CD4-positive, alpha-beta T cell treated with Interleukin-4 for 1 hour (primary cell): ENCODE data around the gene TRAF2.
"Not testable (repeated sequence)": the region's sequence is repeated elsewhere in the genome, so short reads cannot be mapped to it uniquely, and the experiment has no call there.

Experiments
- DNase-seq, 2 donors: peaks; one replicate each; pipeline ENCODE4 v3.0.0-alpha.2; 2020 to 2022

The TRAF2 gene, protein sequence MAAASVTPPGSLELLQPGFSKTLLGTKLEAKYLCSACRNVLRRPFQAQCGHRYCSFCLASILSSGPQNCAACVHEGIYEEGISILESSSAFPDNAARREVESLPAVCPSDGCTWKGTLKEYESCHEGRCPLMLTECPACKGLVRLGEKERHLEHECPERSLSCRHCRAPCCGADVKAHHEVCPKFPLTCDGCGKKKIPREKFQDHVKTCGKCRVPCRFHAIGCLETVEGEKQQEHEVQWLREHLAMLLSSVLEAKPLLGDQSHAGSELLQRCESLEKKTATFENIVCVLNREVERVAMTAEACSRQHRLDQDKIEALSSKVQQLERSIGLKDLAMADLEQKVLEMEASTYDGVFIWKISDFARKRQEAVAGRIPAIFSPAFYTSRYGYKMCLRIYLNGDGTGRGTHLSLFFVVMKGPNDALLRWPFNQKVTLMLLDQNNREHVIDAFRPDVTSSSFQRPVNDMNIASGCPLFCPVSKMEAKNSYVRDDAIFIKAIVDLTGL

DNA sequence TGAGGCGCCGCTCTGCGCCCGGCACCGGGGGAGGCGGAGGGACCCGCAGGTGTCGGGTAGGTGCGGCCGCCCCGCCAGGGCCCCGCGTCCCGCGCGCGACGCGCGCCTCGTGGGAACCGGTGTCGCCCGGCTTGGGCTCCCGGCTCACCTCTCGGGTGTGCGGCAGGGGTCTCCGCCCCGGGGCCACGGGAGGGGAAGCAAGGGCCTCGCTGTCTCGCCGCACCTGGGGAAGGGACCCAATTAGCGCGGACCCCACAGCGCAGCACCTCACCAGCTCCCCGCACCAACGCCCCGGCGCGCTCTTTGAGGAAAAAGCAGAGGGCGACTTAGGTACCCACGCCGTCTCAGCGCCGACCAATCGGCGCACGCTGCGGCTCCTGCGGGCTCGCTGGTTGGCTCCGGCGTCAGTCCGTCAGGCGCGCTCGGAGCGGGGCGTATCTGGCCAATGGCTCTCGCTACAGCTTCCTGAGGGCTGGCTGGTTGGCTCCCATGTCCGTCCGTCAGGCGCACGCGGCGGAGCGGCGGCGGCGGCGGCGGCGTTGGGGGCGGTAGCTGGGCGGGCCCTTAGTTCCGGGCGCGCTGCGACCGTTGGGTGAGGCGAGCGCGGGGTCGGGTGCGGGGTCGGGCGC, at the start of gene TRAF2:
Gene TRAF2 (plus strand): TSS at position 567 of the 629 bp plus-strand sequence. CDS start 12,225 bp downstream, outside the sequence.
- DNase-seq = peak; percentile 98

DNA sequence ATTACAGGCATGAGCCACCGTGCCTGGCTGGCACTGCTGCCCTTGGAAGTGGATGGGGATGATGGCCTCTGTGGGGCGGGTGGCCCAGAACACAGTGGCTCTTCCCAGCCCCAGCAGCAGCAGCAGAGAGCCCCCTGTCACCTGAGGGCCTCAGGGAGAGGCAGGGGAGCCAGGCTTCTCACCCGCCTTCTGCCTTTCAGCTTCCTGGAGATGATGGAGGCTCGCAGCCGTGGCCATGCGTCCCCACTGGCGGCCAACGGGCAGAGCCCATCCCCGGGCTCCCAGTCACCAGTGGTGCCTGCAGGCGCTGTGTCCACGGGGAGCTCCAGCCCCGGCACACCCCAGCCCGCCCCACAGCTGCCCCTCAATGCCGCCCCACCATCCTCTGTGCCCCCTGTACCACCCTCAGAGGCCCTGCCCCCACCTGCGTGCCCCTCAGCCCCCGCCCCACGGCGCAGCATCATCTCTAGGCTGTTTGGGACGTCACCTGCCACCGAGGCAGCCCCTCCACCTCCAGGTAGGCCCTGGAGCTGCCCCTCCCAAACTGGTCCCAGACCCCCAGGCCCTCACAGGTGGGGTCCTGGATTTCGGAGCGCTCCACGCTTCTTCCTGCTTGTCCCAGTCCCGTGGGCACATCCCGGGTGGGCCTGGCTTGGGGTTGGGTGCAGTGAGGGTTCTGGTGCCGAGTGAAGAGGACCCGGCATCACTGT, 49.0 kb upstream of the TRAF2 start:
- no peak for DNase-seq

DNA sequence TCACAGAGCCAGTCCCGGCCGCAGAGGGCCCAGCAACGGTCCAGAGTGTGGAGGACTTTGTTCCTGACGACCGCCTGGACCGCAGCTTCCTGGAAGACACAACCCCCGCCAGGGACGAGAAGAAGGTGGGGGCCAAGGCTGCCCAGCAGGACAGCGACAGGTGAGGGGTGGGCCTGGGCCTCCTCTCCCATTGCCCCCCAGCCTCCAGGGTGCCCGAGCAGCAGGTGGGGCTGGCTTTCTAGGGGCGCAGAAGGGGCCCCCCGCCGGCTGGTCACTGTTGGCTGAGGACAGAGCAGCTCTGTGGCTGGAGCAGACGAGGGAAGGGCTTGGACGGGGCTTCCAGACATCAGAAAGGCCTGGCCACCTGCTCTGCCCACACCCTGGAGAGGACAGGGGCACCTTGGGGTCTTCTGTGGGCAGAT, 48.4 kb upstream of the TRAF2 start:
- DNase-seq = not testable (repeated sequence)

DNA sequence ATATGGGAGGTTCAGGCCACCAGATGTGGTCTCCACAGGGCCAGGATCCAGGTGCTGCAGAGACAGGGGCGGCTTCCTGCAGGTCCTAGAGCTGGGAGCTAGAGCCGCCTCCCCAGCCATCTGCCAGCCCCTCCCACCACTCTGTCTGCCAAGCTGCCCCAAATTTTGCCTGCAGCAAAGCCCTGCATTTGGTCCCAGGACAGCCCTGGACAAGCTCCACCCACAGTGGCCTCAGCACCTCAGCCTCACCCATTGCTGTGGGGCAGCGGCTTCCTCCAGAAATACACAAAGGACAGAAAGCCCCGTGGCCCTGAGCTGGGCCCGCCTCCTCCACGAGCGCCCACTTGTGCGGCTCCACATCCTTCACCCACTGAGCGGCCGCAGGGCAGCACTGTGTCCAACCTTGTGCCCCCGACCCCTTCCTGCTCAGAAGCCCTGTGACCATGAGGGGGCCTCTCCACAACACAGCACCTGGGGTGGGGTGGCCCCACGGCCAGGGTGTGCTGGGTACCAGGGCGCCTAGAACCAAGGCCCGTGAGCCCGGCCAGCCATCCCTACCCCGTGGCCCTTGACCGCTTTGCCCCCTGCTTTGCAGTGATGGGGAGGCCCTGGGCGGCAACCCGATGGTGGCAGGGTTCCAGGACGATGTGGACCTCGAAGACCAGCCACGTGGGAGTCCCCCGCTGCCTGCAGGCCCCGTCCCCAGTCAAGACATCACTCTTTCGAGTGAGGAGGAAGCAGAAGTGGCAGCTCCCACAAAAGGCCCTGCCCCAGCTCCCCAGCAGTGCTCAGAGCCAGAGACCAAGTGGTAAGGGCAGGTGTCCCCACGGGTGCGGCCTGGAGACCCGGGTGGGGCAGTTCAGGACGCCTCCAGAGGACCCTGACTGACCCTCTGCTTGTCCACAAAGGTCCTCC, 47.7 kb upstream of the TRAF2 start:
- DNase-seq = no peak

DNA sequence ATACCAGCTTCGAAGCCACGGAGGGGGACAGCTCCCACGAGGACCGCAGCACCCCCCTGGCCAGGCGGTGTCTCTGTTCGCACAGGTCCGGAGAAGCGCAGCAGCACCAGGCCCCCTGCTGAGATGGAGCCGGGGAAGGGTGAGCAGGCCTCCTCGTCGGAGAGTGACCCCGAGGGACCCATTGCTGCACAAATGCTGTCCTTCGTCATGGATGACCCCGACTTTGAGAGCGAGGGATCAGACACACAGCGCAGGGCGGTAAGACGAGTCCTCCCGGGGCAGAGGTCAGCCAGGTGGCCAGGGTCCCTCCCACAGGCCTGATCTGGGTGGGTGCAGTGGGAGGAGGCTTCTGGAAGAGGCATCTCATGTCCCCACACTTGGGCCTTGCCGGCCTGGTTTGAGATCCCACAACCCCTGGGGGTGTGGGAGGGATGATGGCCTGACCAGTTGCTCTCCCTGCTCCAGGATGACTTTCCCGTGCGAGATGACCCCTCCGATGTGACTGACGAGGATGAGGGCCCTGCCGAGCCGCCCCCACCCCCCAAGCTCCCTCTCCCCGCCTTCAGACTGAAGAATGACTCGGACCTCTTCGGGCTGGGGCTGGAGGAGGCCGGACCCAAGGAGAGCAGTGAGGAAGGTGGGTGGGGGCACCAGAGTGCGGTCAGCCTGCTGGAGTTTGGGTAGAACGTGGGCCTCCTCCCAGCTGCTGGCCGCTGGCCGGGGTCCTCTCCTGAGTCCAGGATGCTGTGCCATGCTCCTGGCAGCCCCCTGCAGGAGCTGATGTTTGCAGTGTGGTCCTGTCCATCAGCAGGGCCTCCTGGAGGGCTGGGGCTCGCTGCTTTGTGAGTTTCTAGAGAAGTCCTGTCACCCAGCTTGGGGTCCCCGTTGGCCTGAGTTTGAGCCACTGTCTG, 46.8 kb upstream of the TRAF2 start:
- no peak for DNase-seq

DNA sequence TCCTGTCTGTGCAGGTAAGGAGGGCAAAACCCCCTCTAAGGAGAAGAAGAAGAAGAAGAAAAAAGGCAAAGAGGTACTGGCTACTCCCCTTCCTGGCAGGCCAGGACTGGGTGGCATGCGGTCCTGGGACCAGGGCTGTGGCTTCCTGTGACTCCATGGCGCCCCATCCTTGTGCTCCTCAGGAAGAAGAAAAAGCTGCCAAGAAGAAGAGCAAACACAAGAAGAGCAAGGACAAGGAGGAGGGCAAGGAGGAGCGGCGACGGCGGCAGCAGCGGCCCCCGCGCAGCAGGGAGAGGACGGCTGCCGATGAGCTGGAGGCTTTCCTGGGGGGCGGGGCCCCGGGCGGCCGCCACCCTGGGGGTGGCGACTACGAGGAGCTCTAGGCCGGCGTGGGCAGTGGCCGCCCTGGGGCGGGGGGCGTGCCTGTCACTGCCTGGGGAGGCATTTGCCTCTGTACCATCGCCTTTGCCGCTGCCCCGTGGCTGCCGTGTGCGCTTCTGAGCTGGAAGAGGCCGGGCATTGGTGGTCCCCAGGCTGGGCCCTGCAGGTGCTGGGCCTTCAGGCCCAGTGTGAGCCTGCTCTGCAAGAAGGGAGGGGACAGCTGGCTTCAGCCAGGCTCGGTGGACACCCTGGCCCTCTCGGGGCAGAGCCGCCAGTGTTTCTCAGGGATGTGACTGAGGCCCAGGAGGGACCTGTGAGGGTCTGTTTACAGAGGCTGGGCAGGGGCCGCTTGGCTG, 46.0 kb upstream of the TRAF2 start:
- DNase-seq = no peak

DNA sequence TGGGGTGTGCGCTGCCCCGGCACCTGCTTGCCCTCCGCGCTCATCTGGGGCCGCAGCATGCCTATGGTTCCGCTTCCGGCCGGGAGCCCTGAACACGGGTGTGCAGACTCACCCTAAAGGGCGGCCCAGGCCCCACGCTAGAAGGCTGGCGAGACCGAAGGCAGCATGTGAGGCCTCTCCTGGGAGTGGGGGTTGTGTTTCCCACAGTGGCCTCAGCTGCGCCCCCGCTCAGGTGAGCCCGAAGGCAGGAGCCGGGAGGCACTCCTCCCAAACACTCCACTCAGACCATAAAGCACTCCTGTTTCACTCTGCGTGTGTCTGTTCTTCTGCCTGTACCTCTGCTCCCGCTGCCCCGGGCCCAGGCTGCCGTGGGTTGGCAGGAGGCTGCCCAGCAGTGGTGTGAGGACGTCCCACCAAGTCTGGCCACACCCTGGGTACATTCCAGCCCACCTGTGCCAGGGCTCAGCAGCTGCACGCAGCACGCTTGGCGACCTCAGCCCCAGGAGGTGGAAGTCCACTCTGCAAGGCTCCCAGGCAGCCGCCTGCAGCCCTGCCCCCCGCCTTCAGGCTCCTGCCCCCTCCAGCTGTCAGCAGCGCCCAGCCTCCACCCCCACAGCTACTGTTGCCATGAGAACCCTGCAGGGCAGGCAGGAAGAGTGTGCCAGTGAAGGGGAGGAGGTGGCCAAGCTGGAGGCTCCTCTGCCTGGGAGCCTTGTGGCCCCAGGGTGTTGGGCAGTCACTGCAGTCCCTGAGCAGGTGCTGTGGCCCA, 45.3 kb upstream of the TRAF2 start:
- DNase-seq = no peak

DNA sequence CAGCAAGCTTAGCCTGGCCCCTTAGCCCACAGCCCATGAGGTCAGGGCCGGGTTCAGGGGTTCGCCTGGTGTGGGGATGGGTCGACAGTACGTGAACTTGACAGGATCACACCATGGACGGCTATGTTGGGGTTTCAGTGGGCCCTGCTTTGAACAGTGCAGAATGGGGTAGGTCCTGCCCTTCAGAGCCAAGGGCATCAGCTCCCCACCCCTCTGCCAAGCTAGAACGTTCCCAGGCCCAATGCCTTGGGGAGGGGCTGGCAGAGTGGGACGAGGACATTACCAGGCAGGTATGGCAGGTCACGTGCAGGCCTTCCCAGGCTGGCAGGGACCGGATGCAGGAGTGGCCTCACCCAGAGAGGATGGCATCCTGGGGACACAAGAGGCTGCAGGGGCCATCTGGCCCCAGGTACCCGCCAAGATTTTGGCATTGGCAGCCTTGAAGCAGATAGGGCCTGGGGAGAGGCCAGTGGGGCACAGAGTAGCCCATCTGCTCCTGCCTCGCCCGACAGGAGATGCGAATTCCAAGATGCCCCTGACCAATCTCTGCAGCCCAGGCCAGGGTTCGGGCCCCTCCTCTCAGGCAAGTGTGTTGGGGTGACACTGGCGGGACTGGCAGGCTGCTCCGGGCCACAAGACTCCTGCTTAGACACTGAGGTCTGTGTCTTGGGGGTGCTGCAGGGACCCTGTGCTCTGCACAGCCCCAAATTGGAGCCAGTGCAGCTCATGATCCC, 44.5 kb upstream of the TRAF2 start:
- not testable (repeated sequence) for DNase-seq

DNA sequence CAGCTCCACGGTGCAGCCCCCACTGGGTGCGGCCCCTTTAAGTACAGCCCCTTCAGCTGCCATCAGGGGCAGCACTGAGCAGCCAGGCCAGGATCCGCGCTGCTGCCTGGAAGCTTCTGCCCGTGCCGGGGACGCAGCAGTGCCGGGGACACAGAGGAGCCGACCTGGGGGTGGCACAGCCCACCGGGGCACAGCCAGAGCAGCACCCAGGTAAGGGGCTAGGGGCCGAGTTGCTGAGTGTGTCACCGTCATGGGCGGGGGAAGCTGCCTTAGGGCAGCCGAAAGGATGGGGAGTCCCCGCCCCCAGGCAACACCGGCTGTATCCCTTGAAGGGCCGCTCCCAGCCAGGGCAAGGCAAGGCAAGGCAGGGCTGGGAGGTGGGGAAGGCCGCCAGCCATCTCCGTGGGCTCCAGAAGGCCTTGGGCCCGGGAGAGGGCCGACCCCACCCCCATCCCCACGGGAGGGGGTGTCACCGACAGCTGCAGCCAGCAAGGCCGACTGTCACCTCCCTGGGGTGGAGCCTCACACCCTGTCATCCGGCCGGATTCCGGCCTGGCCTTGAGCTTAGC, 43.9 kb upstream of the TRAF2 start, which contains the start of gene AJM1:
Gene AJM1 (plus strand): TSS at position 99 of the 569 bp plus-strand sequence. CDS start 1,937 bp downstream, outside the sequence.
- DNase-seq = peak; percentile 81 to 84

DNA sequence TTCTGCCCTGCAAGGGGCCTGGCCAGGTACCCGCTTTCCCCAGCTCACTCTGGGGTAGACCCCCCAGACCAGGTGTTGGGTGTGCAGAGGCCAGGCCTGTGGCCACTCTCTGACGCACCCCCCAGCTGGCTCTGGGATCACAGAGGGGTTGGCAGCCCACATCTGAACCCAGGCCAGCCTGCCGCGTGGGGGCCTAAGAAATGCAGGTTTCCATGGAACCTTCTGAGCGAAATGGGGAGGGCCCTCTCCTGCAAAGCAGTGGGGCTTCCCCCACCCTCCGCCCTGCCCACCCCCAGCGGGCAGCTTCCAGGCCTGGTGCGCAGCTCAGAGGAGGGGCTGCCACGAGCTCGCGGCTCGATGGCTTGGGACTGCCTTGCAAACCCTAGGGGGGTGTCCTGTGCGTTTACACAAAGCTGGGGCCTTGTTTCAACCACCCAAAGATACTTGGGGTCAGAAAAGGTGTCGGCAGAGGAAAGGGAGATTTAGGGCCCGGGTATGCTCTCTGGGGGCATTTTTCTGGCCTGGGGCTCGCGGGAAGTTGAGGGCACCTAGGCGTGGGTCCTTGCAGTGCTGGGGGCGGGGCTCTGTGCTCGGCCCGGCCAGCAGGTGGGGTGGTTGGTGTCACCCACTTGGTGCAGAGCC, 43.0 kb upstream of the TRAF2 start:
- not testable (repeated sequence) for DNase-seq

DNA sequence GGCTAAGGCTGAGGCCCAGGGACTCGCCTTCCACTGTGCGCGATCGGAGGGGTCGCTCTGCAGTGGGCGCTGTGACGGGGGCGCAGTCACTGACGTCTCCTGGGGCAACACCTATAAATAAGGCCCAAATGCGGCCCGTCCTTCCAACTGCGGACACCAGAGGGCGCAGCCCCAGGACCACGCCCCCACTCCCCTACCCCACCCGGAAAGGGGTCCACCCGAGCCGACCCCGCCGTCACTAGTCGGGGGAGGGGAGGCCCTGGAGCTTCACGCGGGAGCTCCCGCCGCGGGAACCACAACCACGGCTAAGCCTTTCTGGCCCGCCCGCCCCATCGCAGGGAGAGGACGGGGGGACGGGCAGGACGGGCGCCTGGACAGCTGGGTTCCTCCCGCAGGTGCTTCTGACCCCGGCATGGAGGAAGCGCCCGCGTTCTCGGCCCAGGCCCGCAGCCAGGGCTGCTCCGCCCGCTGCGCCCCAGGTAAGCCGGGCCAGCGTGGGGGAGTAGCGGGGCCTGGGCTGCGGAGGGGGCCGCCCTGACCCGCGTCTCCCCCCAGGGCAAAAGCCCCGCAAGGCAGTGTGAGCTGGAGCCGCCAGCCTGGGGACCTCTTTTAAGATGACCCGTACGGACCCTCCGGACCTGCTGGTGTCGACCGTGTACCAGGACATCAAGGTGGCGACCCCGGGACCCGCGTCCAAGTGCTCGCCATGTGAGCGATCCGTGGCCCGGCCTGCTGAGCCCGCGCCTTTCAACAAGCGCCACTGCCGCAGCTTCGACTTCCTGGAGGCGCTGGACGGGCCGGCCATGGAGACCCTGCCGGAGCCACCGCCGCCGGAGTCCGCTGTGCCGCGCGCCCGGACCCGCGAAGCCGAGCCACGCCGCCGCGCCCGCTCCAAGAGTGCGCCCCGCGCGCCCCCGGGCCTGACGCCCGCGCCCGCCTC, 42.2 kb upstream of the TRAF2 start:
- peak; percentile 58 to 66 for DNase-seq

DNA sequence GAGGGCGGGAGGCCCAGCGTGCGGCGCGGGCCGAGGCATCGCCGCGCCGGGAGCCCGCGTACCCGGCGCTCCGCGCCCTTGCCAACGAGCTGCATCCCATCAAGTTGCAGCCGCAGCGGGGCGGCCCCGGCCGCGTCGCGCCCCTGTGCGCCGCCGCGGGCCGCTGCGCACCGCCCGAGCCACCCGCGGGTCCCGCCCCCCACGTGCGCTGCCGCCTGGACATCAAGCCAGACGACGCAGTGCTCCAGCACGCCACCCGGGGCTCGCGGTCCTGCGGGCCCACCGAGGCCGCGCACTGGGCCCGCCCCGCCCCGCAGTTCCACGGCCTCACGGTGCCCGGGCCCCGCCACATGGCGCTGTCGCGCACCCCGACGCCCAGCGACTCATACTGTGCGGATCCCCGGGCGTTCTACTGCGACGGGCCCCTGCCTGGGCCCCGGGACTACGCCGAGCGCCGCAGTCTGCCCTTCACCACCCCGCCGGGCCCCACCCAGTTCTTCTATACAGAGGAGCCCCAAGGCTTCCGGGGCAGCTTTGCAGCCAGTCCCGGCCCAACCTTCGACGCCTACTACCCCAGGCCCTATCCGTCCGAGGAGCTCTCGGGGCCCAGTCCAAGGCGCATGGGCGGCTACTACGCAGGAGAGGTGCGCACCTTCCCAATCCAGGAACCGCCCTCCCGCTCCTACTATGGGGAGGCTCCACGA, 41.4 kb upstream of the TRAF2 start:
- DNase-seq = peak in 1 of 2 donors; percentile 29

DNA sequence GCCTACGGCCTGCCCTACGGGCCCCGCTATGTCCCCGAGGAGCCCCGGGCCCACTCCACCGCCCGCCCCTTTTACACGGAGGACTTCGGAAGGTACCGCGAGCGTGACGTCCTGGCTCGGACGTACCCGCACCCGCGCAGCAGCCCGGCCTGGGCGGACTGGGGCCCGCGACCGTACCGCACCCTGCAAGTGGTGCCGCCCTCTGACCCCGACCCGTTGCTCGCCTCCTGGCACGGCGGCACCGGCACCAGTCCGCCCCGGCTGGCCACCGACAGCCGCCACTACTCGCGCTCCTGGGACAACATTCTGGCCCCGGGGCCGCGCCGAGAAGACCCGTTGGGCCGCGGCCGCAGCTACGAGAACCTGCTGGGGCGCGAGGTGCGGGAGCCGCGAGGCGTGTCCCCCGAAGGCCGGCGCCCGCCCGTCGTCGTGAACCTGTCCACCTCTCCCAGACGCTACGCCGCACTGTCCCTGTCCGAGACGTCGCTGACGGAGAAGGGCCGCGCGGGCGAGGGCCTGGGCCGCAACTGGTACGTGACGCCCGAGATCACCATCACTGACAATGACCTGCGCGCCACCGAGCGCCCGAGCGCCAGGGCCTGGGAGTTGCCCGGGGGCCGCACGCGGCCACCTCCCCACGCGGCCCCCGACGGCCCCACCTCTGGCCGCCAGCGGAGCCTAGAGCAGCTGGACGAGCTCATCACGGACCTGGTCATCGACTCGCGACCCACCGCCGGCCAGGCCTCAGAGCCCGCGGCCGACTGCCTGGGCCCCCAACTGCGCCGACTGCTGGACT, 40.7 kb upstream of the TRAF2 start:
- DNase-seq = no peak

DNA sequence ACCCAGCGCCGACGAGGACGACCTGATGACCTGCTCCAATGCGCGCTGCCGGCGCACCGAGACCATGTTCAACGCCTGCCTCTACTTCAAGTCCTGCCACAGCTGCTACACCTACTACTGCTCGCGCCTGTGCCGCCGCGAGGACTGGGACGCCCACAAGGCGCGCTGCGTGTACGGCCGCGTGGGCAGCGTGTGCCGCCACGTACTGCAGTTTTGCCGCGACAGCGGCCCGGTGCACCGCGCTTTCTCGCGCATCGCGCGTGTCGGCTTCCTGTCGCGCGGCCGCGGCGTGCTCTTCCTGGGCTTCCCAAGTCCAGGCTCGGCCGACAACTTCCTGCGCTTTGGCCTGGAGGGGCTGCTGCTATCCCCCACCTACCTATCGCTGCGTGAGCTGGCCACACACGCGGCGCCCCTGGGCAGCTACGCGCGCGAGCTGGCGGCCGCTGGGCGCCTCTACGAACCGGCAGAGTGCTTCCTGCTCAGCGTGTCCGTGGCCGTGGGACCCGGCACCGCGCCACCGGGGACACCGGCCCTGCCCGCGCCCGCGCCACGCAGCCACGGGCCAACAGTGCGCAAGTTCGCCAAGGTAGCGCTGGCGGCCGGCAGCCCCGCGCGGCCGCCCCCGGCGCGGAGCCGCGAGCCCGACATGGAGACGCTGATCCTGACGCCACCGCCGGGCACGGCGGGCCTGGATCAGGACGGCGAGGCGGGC, 39.8 kb upstream of the TRAF2 start:
- DNase-seq = no peak
